Umbilical cord (tissue), 2 donors: ENCODE data around the gene RSPH3. TPM values are rescaled to one million over a fixed set of nuclear protein-coding genes. Genes with fewer than 3 reads are reported as not detected.

Experiments
- DNase-seq: peaks from one replicate; pipeline ENCODE4 v3.0.0-alpha.2; 2015; ENCODE audit warnings: low spot score
- total RNA-seq: library from RNA; depleted of rRNA; stranded (reverse); fragments of >200 nt; gene quantifications from one replicate; pipeline ENCODE4 v1.2.3, GENCODE V29; 2014; ENCODE audit warnings: low replicate concordance; ENCODE audit not compliant: insufficient read depth

Gene RSPH3
- total RNA-seq, 1 donor from 2014 or later = 7.5 TPM

GRCh38 chr6:158938220-158938619 is 61.8 kb downstream of the RSPH3 start:
- DNase-seq = no peak

GRCh38 chr6:158934157-158934556 is 65.8 kb downstream of the RSPH3 start:
- DNase-seq = no peak

- no peak for DNase-seq
Observed at GRCh38 chr6:158933079-158933595, 66.9 kb downstream of the RSPH3 start.

DNA sequence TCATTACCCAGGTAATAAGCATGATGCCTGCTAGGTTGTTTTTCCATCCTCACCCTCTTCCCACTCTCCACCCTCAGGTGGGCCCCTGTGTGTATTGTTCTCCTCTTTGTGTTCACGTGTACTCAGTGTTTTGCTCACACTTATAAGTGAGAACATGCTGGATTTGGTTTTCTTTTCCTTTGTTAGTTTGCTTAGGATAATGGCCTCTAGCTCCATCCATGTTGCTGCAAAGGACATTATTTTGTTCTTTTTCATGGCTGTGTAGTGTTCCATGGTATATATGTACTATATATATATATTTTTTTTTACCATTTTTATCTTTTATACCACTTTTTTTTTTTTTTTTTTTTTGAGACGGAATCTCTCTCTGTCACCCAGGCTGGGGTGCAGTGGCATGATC is 71.9 kb downstream of the RSPH3 start:
- DNase-seq = no peak

GRCh38 chr6:158926414-158926813 is 73.6 kb downstream of the RSPH3 start:
- DNase-seq = no peak

DNA sequence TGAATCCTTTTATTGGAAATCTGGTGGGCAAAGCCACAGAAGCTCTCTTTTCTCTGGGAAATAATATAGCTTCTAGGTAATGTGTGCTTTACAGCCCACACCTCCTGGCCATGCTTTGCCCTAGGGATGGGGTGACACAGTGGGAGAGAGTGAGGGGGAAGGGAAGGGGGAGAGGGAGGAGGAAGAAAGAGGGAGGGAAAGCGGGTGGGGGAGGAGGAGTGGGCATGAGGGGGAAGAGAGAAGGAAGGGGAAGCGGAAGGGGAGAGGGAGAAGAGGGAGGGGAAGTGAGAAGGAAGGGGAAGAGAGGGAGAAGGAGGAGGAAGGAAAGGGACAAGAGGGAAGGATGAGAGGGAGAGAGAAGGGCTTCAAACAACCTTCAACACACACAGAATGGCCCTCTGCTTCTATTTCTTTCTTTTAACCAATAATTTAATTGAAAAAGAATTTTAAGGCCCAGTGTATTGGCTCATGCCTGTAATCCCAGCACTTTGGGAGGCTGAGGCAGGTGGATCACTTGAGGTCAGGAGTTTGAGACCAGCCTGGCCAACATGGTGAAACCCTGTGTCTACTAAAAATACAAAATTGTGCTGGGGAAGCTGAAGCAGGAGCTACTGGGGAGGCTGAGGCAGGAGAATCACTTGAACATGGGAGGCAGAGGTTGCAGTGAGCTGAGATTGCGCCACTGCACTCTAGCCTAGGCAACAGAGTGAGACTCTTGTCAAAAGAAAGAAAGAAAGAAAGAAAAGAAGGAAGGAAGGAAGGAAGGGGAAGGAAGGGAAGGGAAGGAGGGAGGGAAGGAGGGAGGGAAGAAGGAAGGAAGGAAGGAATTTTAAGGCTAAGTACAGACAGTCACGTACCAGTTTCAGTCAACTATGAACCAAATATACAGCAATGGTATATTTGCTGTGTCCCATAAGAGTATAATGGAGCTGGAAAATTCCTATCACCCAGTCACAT is 75.2 kb downstream of the RSPH3 start:
- no peak for DNase-seq

DNA sequence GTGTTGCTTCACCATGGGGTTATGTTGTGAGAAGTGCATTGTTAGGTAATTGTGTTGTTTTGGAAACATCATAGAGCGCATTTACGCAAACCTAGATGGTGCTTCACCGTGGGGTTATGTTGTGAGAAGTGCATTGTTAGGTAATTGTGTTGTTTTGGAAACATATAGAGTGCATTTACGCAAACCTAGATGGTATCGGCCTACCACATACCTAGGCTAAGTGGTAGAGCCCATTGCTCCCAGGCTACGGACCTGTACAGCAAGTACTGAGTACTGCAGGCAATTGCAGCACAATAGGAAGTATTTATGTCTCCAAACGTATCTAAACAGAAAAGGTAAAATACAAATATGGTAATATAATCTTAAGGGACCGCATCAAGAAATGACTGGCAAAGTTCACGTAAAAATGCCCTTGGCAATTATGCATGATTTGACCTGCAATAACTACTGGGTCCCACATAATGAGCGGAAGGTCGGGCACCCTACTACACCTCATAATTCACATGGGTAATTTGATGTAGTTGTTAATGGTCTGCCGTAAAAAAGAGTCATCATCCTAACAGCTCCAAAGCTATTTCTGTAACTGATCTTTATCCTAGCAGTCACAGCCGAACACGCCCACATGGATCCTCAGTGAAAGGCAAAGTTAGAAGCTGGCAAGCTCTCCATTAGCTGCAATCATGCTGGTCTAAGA is 76.0 kb downstream of the RSPH3 start:
- peak; percentile 31 for DNase-seq

Other genes starting within 250 kb of the RSPH3 start
- 85.5 TPM for gene EZR, start 180.8 kb downstream of the RSPH3 start, total RNA-seq
- gene TAGAP, start 44.8 kb upstream of the RSPH3 start, total RNA-seq = 3.6 TPM
- gene FNDC1, start 169.2 kb upstream of the RSPH3 start, total RNA-seq = 3.6 TPM